Measurements from ENCODE around the gene ATP2A3.
A peak's percentile ranks its signal among the peaks of the same experiment; 100 is the strongest.

The ATP2A3 gene

DNA sequence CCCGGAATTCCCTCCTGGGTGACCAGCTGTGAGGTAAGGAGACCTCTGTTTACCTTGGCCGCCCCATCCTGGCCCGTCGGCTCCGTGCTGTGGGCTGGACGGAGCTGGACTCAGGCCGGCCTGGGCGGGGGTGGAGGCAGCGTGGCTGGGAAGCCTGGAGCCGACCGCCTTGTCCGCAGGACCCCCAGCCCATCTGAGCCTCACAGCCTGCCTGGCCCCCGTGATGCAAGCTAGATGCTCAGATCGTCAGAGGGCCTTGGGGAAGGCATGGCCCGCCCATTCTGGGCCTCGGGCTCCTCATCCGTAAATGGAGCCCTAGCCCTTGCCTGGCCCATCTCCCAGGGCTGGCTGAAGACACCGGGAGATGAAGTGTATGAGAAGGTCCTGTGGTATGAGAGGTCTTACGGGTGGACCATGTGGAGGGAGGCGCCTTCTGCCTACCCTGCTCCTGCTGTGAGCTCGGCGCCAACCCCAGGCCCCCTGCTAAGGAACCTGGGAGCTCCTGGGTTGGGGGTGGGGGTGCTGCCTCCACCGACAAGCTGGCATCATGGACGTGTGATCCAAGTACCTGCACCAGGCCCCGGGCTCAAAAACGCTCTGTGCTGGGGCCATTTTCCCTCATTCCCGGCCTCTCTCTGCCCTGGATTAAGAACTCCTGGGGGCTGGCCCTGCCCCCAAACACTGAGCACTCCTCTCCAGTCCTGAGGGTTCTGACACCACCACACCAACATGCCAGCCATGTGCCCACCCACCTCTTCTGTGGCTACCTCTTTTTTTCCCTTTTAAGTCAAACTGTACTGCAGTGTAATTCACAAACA is 42.5 kb downstream of the ATP2A3 start:
- TF ChIP-seq, protein P1, sequence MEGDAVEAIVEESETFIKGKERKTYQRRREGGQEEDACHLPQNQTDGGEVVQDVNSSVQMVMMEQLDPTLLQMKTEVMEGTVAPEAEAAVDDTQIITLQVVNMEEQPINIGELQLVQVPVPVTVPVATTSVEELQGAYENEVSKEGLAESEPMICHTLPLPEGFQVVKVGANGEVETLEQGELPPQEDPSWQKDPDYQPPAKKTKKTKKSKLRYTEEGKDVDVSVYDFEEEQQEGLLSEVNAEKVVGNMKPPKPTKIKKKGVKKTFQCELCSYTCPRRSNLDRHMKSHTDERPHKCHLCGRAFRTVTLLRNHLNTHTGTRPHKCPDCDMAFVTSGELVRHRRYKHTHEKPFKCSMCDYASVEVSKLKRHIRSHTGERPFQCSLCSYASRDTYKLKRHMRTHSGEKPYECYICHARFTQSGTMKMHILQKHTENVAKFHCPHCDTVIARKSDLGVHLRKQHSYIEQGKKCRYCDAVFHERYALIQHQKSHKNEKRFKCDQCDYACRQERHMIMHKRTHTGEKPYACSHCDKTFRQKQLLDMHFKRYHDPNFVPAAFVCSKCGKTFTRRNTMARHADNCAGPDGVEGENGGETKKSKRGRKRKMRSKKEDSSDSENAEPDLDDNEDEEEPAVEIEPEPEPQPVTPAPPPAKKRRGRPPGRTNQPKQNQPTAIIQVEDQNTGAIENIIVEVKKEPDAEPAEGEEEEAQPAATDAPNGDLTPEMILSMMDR (IDR thresholded peaks at IDR 0.05; ENCODE audit: insufficient read depth, low read depth, low read length, missing control alignments) = no peak
- no peak for DNase-seq (ENCODE audit: low read depth)
- no peak overlapping the region for H3K4me3 ChIP-seq (ENCODE audit: low read length)

- TF ChIP-seq, protein P1 (IDR thresholded peaks at IDR 0.05; ENCODE audit: insufficient read depth, low read depth, low read length, missing control alignments) = no peak
- DNase-seq (ENCODE audit: low read depth) = no peak
- H3K4me3 ChIP-seq (ENCODE audit: low read length) = no peak overlapping the region
Observed at GRCh38 chr17:3921006-3921405, 43.2 kb downstream of the ATP2A3 start.

- TF ChIP-seq, protein P1 (IDR thresholded peaks at IDR 0.05; ENCODE audit: insufficient read depth, low read depth, low read length, missing control alignments) = no peak
- no peak overlapping the region for H3K4me3 ChIP-seq (ENCODE audit: low read length)
- DNase-seq (ENCODE audit: low read depth) = peak; percentile 40
Observed at GRCh38 chr17:3919123-3919624, 45.1 kb downstream of the ATP2A3 start.

GRCh38 chr17:3918372-3919122 is 45.7 kb downstream of the ATP2A3 start:
- TF ChIP-seq, protein P1 (IDR thresholded peaks at IDR 0.05; ENCODE audit: insufficient read depth, low read depth, low read length, missing control alignments) = no peak
- DNase-seq (ENCODE audit: low read depth) = no peak
- H3K4me3 ChIP-seq (ENCODE audit: low read length) = no peak overlapping the region

- H3K4me3 ChIP-seq (ENCODE audit: low read length) = no peak overlapping the region
- TF ChIP-seq, protein P1 (IDR thresholded peaks at IDR 0.05; ENCODE audit: insufficient read depth, low read depth, low read length, missing control alignments) = no peak
- no peak for DNase-seq (ENCODE audit: low read depth)
Observed at GRCh38 chr17:3917391-3917931, 46.8 kb downstream of the ATP2A3 start.

- DNase-seq (ENCODE audit: low read depth) = no peak
- H3K4me3 ChIP-seq (ENCODE audit: low read length) = no peak overlapping the region
- TF ChIP-seq, protein P1 (IDR thresholded peaks at IDR 0.05; ENCODE audit: insufficient read depth, low read depth, low read length, missing control alignments) = no peak
Observed at GRCh38 chr17:3916825-3917224, 47.4 kb downstream of the ATP2A3 start.
